GM12891 (cell line): ENCODE measurements around the gene UFSP1.

Source experiments
- POLR2A ChIP-seq: IDR thresholded peaks from 2 replicates; pipeline ENCODE4 v1.6.1; 2011; ENCODE audit warnings: low read depth, low read length, control low read depth
- POLR2AphosphoS5 ChIP-seq: IDR thresholded peaks from 2 replicates; pipeline ENCODE4 v1.6.1; 2011; ENCODE audit warnings: low read depth, low read length, control low read depth
- SPI1 ChIP-seq: IDR thresholded peaks from 2 replicates; pipeline ENCODE4 v1.6.1; 2011; ENCODE audit warnings: low read depth, low read length, control low read depth
- TAF1 ChIP-seq: IDR thresholded peaks from 2 replicates; pipeline ENCODE4 v1.6.1; 2011; ENCODE audit warnings: low read depth, low read length, control low read depth

DNA sequence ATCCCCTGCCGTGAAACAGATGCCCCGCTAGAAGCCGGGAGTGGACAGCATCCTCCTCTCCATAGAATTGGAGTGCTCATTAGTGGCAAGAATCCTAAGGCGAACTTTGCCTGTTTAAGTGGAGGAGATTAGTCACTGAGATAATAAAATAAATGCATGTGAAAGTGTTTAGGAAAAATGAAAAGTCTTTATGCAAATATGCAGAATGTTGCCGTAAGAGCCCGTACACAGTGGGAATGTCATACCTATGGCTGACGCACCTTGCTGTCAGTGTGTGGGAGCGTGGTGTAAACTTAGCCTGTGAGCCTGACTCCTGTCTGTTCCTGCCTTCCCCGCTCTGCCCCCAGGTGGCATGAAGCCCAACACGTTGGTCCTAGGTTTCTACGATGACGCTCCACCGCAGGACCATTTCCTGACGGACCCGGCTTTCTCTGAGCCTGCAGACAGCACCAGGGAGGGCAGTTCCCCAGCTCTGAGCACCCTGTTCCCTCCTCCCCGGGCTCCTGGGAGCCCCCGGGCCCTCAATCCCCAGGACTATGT is 24.1 kb downstream of the UFSP1 start:
- TF ChIP-seq POLR2A (no peak), POLR2AphosphoS5 (no peak), SPI1 (no peak), TAF1 (no peak)
